ENCODE measurements around the gene ANTXR1. TPM values are rescaled to one million over a fixed set of nuclear protein-coding genes. Genes with fewer than 3 reads are reported as not detected.
"Not testable (repeated sequence)": the region's sequence is repeated elsewhere in the genome, so short reads cannot be mapped to it uniquely, and the experiment has no call there.

The ANTXR1 gene
- total RNA-seq, 1 donor from 2014 or later: 35.5 TPM

- TF ChIP-seq CTCF (IDR thresholded peaks at IDR 0.05; ENCODE audit: insufficient read depth, low read length, poor library complexity, severe bottlenecking): no peak
- H3K4me3 ChIP-seq (ENCODE audit: low read depth, low read length): no peak overlapping the region
- H3K27me3 ChIP-seq (ENCODE audit: control insufficient read depth, insufficient read depth, low read length): no peaks in the 10 kb centered on the region
- no peaks in the 10 kb centered on the region for H3K36me3 ChIP-seq (ENCODE audit: control insufficient read depth, insufficient read depth, low read length)
- DNase-seq (ENCODE audit: low read depth): peak; percentile 34
These were observed 156.8 kb downstream of the ANTXR1 start for GRCh38 chr2:69169655-69170389.

GRCh38 chr2:69170661-69171060 is 157.7 kb downstream of the ANTXR1 start:
- no peak for DNase-seq (ENCODE audit: low read depth)
- H3K36me3 ChIP-seq (ENCODE audit: control insufficient read depth, insufficient read depth, low read length): no peaks in the 10 kb centered on the region
- no peak for TF ChIP-seq CTCF (IDR thresholded peaks at IDR 0.05; ENCODE audit: insufficient read depth, low read length, poor library complexity, severe bottlenecking)
- no peaks in the 10 kb centered on the region for H3K27me3 ChIP-seq (ENCODE audit: control insufficient read depth, insufficient read depth, low read length)
- no peak overlapping the region for H3K4me3 ChIP-seq (ENCODE audit: low read depth, low read length)

- no peak for TF ChIP-seq CTCF (IDR thresholded peaks at IDR 0.05; ENCODE audit: insufficient read depth, low read length, poor library complexity, severe bottlenecking)
- no peaks in the 10 kb centered on the region for H3K36me3 ChIP-seq (ENCODE audit: control insufficient read depth, insufficient read depth, low read length)
- DNase-seq (ENCODE audit: low read depth): no peak
- no peak overlapping the region for H3K4me3 ChIP-seq (ENCODE audit: low read depth, low read length)
- no peaks in the 10 kb centered on the region for H3K27me3 ChIP-seq (ENCODE audit: control insufficient read depth, insufficient read depth, low read length)
These were observed 158.3 kb downstream of the ANTXR1 start for GRCh38 chr2:69171116-69171896.

- no peaks in the 10 kb centered on the region for H3K36me3 ChIP-seq (ENCODE audit: control insufficient read depth, insufficient read depth, low read length)
- DNase-seq (ENCODE audit: low read depth): no peak
- no peak for TF ChIP-seq CTCF (IDR thresholded peaks at IDR 0.05; ENCODE audit: insufficient read depth, low read length, poor library complexity, severe bottlenecking)
- no peaks in the 10 kb centered on the region for H3K27me3 ChIP-seq (ENCODE audit: control insufficient read depth, insufficient read depth, low read length)
- no peak overlapping the region for H3K4me3 ChIP-seq (ENCODE audit: low read depth, low read length)
These were observed 159.0 kb downstream of the ANTXR1 start for GRCh38 chr2:69171897-69172525.

GRCh38 chr2:69173706-69174105 is 160.7 kb downstream of the ANTXR1 start:
- TF ChIP-seq CTCF (IDR thresholded peaks at IDR 0.05; ENCODE audit: insufficient read depth, low read length, poor library complexity, severe bottlenecking): no peak
- no peak for DNase-seq (ENCODE audit: low read depth)
- Histone ChIP-seq H3K4me3 (ENCODE audit: low read depth, low read length) (no peak overlapping the region), H3K36me3 (ENCODE audit: control insufficient read depth, insufficient read depth, low read length) (no peaks in the 10 kb centered on the region), H3K27me3 (ENCODE audit: control insufficient read depth, insufficient read depth, low read length) (no peaks in the 10 kb centered on the region)

GRCh38 chr2:69174211-69174610 is 161.2 kb downstream of the ANTXR1 start:
- not testable (repeated sequence) for H3K36me3 ChIP-seq (ENCODE audit: control insufficient read depth, insufficient read depth, low read length); H3K4me3 ChIP-seq (ENCODE audit: low read depth, low read length); DNase-seq (ENCODE audit: low read depth); H3K27me3 ChIP-seq (ENCODE audit: control insufficient read depth, insufficient read depth, low read length)

All from kidney epithelial cell (primary cell).